ENCODE data around the gene CNGA3.

GRCh38 chr2:98329549-98329948 lies 16.7 kb upstream of the CNGA3 start:
- TF ChIP-seq CTCF (IDR thresholded peaks at IDR 0.05), result no peak
- TF ChIP-seq POLR2A (IDR thresholded peaks at IDR 0.05), result no peak
